Umbilical cord (tissue), 2 donors: Measurements from ENCODE around the gene NEXN. TPM values are rescaled to one million over a fixed set of nuclear protein-coding genes. Genes with fewer than 3 reads are reported as not detected.

Experiments
- DNase-seq: peaks from one replicate; pipeline ENCODE4 v3.0.0-alpha.2; 2015; ENCODE audit warnings: low spot score
- total RNA-seq: library from RNA; depleted of rRNA; stranded (reverse); fragments of >200 nt; gene quantifications from one replicate; pipeline ENCODE4 v1.2.3, GENCODE V29; 2014; ENCODE audit warnings: low replicate concordance; ENCODE audit not compliant: insufficient read depth

Gene NEXN
- total RNA-seq = 76.1 TPM

DNA sequence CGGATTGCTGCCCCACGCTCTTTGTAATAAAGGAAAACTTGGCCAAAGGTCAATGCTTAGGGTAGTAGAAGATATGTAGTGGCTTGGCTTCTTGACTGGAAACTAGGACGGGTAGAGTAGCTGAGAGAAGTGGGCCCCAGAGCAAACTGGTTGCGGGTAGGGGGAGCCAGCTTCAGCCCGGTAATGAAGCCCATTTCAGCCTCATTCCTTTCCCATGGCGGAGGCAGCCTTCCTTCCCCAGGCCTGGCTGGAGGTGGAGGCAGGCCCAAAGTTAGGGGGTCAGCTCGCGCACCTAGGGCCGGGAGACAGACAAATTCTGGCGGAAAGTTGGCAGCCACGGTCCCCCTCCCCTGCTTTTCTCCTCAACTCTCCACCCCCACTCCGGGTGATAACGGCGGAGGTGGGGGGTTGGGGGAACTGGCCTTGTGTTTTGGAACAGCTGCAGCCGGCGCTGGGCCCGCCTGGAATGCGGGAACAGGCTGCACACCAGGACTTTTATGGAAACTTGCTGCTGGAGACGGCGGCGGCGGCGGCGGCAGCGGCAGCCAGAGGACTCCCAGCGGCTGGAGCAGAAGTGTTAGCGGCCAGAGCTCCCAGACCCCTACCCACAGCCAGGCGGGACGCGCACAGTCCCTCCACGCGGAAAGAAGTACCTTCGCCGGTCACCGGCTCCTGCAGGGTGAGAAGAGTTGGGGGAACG lies at the start of gene NEXN:
NEXN (plus strand) TSS at position 544 of the 700 bp plus-strand sequence. CDS start 27,483 bp downstream, outside the sequence.
- DNase-seq = peak; percentile 88

DNA sequence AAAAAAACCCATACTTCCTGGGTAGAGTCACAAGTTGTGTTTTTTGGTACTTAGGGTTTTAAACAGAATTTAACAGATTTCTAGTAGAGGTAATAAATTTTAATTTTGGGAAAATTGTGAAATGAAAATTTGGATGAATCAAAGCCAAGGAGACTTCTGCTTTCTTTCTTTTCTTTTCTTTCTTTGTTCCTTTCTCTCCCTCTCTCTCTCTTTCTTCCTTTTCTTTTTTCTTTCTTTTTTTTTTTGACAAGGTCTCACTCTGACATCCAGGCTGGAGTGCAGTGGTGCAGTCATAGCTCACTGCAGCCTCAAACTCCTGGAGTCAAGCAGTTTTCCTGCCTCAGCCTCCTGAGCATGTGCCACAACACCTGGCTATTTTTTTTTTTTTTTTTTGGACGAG lies 46.9 kb upstream of the NEXN start:
- no peak for DNase-seq

DNA sequence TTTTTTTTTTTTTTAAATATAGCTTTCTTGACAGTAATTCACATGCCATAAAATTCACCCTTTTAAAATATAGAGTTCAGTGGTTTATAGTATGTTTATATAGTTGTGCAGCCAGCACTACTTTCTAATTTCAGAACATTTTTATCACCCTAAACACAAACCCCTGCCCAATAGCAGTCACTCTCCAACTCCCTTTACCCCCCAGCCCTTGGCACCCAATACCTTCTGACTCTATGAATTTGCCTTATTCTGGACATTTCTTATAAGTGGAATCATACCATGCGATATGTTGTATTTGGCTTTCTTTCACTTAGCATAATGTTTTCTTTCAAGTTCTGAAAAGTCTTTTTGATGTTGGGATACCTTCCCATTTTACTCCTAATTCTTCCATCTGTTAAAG lies 42.5 kb upstream of the NEXN start:
- DNase-seq = no peak

DNA sequence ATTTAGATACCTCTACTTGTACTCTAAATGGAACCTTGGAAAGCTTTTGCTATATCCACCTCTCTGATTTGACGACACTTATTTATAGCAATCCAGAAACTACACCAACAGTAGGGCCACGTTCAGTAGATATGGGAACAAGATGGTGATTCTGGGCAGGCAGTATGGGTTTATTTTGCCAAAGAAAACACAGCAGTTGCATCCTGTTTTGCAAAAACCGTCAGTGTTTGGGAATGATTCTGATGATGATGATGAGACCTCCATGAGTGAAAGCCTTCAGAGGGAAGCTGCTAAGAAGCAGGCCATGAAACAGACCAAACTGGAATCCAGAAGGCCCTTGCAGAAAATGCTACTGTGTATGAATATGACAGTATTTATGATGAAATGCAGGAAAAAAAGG lies 41.5 kb upstream of the NEXN start:
- DNase-seq = no peak

DNA sequence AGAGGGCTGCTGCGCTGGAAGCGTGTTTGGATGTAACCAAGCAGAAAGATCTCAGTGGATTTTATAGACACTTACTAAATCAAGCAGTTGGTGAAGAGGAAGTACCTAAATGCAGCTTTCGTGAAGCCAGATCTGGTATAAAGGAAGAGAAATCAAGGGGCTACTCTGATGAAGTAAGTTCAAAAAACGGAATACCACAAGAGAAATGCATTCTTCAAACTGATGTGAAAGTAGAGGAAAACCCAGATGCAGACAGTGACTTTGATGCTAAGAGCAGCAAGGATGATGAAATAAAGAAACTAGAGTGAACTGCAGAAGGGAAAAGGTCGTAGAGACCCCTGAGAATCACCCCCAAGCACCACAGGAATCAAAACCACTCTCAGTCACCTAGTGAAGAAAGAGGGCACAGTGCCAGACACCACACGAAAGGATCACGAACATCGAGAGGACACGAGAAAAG lies 40.8 kb upstream of the NEXN start:
- no peak for DNase-seq

DNA sequence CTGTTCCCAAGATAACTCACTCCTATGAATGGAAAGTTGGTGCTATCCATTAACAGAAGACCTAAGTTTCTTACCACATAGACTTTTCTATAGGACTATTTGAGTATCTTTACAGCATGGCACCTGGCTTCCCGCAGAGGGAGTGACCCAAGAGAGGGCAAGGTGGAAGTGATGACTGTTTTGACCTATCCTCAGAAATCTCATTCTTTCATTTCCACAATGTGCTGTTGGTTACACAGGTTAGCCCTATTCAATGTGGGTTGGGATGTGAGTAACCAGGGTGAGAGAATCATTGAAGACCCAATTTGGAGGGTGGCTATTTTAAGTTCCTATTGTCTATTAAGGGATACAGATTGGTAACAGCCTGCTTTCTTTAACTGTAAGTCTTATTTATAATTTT lies 38.3 kb upstream of the NEXN start:
- DNase-seq = no peak

DNA sequence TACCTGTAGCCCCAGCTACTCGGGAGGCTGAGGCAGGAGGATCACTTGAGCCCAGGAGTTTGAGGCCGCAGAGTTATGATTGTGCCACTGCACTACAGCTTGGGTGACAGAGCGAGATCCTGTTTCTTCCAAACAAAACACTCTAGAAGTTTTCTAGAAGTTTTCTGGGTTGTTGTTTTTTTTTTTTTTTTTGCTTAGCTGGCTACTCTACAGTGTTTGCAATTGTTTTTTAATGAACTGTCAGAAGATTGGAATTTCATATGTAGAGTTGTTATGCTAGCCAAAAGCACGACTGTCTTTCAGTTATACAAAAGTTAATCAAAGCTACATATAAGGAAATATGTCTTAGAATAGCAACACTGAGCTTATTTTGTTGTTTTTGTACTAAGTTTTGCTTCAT lies 30.9 kb upstream of the NEXN start:
- DNase-seq = no peak

DNA sequence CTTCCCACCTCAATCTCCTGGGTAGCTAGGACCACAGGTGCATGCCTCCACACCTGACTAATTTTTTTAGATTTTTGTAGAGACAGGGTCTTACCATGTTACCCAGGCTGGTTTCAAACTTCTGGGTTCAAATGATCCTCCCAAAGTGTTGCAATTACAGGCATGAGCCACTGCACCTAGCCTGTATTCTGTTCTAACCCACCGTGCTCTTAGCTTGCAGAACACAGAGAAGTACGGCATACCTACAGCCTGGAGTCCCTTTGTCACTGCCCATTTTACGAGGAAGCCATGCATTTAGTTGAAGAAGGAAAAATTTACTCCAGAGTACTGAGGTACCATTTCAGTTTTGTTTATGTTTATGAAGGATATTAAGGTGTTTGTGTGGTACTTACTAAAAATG lies 29.7 kb upstream of the NEXN start:
- DNase-seq = no peak

DNA sequence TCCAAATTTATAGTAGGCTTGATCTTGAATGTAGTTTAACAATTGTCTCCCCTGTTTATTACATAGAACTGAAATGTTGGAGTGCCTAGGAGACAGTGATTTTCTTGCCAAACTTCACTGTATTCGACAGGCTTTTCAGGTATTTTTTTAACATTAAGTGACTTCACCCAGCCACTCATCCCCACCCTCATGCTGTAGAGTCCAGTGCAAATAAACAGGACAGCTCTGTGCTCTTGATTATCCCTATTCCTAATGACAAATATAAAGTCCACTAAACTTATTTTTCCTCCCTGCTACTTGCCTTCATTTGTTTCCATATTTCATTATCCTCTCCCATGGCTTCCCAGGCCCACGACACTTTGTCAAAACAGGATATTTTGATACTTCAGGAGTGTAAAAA lies 29.2 kb upstream of the NEXN start:
- DNase-seq = no peak

DNA sequence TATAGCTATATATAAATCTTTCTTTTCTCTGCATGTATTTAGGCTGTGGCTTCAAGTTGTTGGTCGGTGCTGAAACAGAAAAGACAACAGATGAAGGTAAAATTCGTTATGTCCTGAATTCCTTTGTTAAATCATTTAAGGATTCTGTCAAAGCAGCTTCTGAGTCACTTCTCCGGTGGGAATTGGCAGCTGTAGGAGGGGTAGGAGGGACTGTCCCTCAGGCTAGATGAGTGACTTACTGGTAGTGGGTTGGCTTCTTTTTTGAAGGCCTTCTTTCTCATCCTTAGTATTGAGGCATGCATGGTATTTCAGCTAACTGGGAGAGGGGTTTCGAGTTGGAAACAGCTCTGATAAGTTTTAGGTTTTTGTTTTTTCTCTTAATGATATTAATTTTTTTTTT lies 22.1 kb upstream of the NEXN start:
- DNase-seq = no peak

DNA sequence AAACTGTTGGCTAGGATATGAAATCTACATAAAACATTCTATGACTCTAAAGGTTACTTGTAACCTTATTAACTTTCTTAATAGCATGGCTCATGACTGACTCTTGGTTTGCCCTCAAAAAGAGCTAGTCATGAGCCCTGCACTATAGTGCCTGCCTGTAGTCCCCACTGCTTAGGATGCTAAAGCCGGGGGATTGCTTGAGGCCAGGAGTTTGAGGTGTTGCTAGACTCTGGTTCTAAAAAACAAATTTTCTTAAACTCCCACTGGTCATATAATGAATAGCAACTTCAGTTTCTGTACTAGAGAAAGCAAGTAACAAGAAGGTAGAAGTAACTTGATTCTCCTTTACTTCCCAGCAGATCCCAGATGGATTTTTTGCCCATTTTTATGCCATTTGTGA lies 15.8 kb upstream of the NEXN start:
- no peak for DNase-seq

DNA sequence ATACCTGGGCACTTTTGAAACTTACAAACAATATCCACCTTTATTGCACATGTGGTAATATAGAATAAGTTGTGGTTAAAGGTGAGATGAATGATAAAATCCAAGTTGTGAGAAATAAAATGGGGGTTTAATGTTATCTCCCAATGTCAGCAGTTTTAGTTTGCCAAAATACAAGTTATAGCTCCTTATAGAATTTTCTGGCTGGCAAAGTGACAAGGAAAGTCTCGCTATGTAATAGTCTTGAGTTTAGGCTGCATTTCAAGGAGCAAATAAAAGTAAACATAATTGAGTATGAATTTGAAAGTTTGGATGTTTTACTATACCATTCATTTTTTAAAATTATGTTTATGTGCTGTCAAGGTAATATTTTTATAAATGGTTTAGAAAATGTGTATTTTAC lies 15.0 kb upstream of the NEXN start:
- DNase-seq = no peak

DNA sequence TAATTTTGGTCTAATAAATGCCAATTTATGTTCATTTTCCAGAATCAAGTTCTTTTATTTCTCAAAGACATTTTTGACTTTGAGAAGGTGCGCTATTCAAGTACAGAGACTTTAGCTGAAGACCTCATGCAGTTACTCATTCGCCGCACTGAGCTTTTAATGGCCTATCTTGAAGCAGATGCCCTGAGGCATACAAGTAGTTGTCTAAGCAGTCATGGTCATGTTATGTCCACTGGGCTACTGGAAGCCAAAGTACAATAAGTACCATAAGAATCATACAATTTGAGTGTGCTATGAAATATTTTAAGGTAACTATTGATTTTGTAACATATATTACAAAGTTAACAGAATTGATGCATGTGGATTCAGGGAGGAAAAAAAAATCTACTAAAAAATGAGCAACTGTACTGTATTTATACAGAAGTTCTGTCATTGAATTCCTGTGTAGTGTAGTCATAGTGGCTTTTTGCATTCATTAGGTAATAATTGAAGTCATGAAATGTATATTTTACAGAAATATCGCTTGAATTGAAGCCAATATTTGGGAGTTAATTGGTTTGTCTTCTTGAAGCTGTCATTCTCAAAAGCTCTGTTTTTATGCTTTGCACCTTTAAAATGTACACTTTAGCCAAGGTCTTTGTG lies 13.5 kb upstream of the NEXN start:
- DNase-seq = no peak

DNA sequence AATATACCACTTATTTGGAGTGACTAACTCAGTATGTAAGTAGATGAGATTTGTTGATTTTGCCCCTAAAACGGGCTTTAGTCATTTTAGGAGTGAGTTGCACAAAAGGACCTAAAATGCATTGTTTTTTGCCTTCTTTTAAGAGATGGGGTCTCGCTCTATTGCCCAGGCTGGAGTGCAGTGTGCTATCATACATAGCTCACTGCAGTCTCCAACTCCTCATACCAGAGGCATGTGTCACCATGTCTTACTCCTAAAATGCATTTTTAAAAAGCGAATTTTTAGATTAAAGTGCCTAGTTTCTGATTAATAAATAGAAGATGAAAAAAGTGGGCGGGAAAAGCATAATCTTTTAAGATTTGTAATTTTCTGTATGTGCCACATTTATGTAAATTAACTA lies 11.5 kb upstream of the NEXN start:
- DNase-seq = no peak

DNA sequence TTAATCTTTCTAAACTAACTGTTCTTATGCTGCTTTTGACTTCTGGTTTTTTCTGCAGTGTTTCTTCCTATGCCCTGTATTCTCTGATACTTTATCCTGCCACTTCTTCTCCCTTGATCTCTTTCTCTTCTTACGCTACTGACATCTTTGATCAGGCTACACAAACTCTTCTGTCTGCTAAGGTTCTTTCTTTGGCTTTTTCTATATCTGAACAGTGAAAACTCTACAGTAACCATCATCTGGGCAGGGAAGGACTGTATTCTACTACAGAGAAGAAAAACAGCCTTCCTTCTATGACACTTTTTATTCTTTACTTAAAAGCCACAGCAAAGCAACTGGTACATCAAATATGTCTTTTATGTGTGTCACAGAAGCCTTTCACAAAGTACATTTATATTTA lies 7.4 kb upstream of the NEXN start:
- DNase-seq = no peak

DNA sequence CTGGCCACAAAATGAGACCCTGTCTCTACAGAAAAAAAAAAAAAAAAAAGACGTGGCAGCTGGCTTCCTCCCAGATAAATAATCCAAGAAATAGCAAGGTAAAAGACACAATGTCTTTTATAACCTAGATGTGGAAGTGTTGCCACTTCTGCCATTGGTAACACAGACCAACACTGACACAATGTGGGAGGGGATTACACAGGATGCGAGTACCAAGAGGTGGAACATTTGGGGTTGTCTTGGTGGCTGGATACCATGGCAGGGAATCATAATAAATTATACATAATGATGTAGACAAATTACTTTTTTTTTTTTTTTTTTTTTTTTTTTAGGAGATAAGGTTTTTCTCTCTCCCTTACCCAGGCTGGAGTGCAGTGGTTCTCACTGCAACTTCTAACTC lies 6.0 kb upstream of the NEXN start:
- DNase-seq = no peak

DNA sequence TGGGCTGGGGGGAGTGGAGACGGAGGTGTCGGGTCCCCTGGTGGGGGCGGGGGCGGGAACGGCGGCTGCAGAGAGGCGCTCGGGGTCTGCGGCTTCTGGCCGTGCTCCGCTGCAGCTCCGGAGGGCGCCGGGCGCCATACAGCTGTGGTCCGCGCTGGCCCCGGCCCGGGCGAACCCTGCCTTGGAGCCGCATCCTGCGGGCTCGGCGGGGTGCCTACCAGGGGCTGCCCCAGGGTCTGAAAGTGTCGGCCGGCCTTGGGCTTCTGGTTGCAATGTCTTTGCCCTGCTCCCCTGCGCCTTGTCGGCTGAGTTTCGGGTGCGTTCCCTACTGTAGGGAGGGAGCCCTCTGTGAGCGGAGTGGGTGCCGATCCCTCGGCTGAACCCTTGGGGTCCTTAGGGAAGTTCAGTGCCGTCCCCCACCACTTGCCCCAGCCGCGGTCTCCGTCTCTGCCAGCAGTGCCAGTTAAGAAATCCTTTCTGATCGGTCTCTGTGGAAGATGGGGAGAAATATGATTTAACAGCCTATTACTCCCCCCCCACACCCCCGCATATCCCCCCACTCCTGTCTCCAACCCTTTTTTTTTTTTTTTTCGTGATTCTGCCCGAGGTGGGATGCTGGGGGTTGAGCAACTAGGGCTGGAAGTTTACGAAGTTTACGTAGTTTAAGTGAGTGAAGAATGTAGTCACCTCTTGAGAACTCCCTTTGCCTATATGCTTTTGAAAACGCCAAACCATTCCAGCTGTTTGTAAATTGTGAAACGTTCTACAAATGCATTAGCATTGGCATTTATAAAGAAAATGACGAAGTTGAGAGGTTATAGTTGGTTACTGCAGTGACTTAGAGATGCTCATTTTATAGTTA lies 588 bp downstream of the NEXN start:
- DNase-seq = peak; percentile 77

DNA sequence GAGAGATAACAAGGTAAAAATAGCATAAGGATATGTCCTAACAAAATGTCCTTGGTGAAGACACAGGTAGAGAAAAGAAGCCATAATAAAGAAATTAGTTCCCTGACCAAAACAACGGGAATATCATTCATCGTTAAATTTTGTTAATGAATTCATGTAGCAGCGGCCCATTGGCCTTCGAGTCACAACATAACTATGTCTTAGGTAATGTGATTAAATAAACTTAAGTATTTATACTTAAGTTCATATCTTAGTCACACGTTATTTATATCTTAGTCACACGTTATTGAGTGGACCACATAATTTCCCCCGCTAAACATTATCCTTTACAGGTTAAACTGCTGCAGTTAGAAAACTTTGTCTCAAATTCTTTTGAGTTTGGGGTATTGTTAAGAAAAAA lies 1.2 kb downstream of the NEXN start:
- DNase-seq = no peak

DNA sequence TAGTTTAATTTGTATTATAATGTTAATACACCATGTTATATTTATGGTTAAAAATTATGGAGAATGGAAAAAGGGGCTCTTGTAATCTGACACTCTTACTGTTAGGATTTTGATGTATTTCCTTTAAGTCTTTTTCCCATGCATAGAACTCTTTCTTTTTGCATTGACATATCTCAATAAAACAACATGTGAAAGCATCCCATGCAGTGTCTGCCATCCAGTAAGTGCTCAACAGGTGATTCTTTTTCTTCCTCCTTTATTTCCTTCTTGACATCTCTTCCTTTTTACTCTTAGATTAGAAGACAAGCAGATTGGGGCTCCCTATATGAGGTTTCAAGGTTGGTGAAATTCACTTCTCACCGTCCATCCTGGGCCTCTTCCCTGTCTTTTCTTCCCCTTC lies 2.8 kb downstream of the NEXN start:
- DNase-seq = no peak

DNA sequence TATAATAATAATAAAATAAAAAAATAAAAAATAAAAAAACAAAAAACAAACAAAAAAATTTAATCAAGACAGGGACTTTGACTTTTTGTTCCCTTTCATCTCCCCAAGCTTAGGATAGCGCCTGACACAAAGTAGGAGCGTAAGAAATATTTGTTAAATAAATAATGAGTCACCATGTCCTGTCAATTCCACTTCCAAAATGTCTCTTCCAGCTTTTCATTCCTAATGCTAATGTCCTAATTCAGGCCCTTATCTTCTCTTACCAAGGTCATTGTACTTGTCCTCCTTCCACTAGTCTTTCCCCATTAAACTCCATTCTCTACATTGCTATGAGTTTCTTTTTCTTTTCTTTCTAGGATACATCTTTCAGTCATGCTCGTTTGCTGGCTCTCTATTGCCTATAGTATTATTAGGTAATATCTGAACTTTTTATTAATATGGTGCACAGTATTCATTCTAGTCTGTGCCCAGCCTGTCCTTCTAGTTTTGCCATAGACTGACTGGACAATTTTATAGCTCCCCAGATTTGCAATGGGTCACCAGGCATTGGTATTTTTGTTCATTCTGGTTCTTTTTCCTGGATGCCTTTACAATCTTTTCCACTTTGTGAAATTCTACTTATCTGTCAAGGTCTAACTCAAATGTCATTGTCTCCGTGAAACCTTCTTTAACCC lies 11.4 kb downstream of the NEXN start:
- no peak for DNase-seq

DNA sequence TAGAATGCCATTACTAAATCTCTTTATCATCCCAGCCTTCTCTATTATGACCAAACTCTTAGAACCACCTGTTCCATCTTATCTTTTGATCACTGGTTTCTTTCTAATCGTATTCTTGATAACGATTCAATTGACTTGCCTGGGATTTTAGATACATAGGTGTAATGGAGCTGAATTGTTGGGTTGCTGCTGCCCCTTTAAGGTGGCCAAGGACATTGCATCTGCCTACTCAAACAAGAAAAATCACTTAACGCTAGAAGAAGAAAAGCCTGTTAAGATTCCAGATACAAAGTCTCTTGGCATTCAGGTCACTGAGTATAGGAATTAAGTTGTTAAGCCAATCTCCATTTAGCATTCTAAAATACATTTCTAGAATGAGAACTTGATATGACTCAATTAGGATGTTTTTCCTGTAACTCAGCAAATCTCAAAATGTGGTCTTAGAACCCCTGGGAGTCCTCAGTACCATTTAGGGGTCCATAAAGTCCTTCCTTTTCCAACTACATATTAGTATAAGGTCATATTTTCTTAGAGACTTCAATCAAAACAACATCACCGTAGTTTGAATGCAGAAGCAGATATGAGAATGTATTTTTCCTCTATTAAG lies 12.4 kb downstream of the NEXN start:
- DNase-seq = peak; percentile 43

DNA sequence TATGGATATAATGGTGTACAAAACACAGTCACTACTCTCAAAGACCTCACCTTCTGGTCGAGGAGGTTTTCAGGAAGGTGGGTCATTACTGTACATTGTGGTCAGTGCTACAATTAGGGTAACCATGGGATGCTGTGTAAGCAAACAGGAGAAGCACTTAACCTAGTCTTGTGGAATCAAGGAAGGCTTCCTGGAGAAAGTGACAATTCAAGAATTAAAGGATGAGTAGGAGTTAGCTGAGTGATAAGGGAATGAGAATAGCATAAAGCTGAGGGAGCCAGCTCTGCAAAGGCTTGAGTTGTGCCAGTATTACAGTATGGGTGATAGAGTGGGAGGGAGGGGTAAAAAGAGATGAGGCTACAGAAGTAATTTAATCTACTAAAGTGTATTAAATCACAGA lies 17.2 kb downstream of the NEXN start:
- DNase-seq = no peak
